ENCODE measurements around the gene ATXN2.

GRCh38 chr12:111417290-111417689 lies 181.8 kb downstream of the ATXN2 start:
- no peak for TF ChIP-seq POLR2A (IDR thresholded peaks at IDR 0.05; ENCODE audit: low read depth, low read length)
- TF ChIP-seq TAF1 (IDR thresholded peaks at IDR 0.05; ENCODE audit: low read depth, low read length) = no peak
